ENCODE data around the gene TENM4.

Gene TENM4

GRCh38 chr11:79119491-79120284 lies 321.1 kb downstream of the TENM4 start:
- no peak for DNase-seq (ENCODE audit: low read depth)

GRCh38 chr11:79117488-79117887 lies 323.3 kb downstream of the TENM4 start:
- no peak for DNase-seq (ENCODE audit: low read depth)

GRCh38 chr11:79116600-79116999 lies 324.2 kb downstream of the TENM4 start:
- DNase-seq (ENCODE audit: low read depth): no peak

- DNase-seq (ENCODE audit: low read depth): no peak
These were observed 327.7 kb downstream of the TENM4 start for GRCh38 chr11:79113054-79113690.

- DNase-seq (ENCODE audit: low read depth): no peak
These were observed 330.0 kb downstream of the TENM4 start for GRCh38 chr11:79110796-79111195.

GRCh38 chr11:79110321-79110720 lies 330.5 kb downstream of the TENM4 start:
- no peak for DNase-seq (ENCODE audit: low read depth)

- no peak for DNase-seq (ENCODE audit: low read depth)
These were observed 332.0 kb downstream of the TENM4 start for GRCh38 chr11:79108851-79109250.

- no peak for DNase-seq (ENCODE audit: low read depth)
These were observed 338.0 kb downstream of the TENM4 start for GRCh38 chr11:79102840-79103239.

GRCh38 chr11:79101656-79102055 lies 339.2 kb downstream of the TENM4 start:
- no peak for DNase-seq (ENCODE audit: low read depth)

GRCh38 chr11:79100093-79100910 lies 340.5 kb downstream of the TENM4 start:
- no peak for DNase-seq (ENCODE audit: low read depth)

- no peak for DNase-seq (ENCODE audit: low read depth)
These were observed 342.7 kb downstream of the TENM4 start for GRCh38 chr11:79098146-79098545.

GRCh38 chr11:79097246-79097875 lies 343.5 kb downstream of the TENM4 start:
- DNase-seq (ENCODE audit: low read depth): no peak

GRCh38 chr11:79095424-79095823 lies 345.4 kb downstream of the TENM4 start:
- no peak for DNase-seq (ENCODE audit: low read depth)

- DNase-seq (ENCODE audit: low read depth): no peak
These were observed 346.2 kb downstream of the TENM4 start for GRCh38 chr11:79094616-79095015.

GRCh38 chr11:79092791-79093353 lies 348.0 kb downstream of the TENM4 start:
- DNase-seq (ENCODE audit: low read depth): peak; percentile 17

GRCh38 chr11:79090191-79090705 lies 350.6 kb downstream of the TENM4 start:
- no peak for DNase-seq (ENCODE audit: low read depth)

GRCh38 chr11:79089601-79090000 lies 351.2 kb downstream of the TENM4 start:
- DNase-seq (ENCODE audit: low read depth): no peak

GRCh38 chr11:79088967-79089366 lies 351.9 kb downstream of the TENM4 start:
- DNase-seq (ENCODE audit: low read depth): no peak

- DNase-seq (ENCODE audit: low read depth): no peak
These were observed 352.9 kb downstream of the TENM4 start for GRCh38 chr11:79087961-79088318.

GRCh38 chr11:79087238-79087960 lies 353.4 kb downstream of the TENM4 start:
- DNase-seq (ENCODE audit: low read depth): peak; percentile 8

GRCh38 chr11:79086056-79086455 lies 354.8 kb downstream of the TENM4 start:
- no peak for DNase-seq (ENCODE audit: low read depth)
